ENCODE results near the gene TRANK1.

- TF ChIP-seq CTCF (IDR thresholded peaks at IDR 0.05; ENCODE audit: poor library complexity, severe bottlenecking) (no peak), SMC3 (conservative IDR thresholded peaks at IDR 0.05; ENCODE audit: poor library complexity) (no peak), EZH2 (IDR thresholded peaks at IDR 0.05; ENCODE audit: borderline replicate concordance, insufficient read depth, low read length, poor library complexity, severe bottlenecking) (no peak), EP300 (conservative IDR thresholded peaks at IDR 0.05; ENCODE audit: poor library complexity, severe bottlenecking) (no peak), RAD21 (conservative IDR thresholded peaks at IDR 0.05) (no peak), POLR2AphosphoS5 (IDR thresholded peaks at IDR 0.05) (no peak), TAF1 (IDR thresholded peaks at IDR 0.05; ENCODE audit: low read depth) (no peak), MXI1 (conservative IDR thresholded peaks at IDR 0.05; ENCODE audit: poor library complexity, severe bottlenecking) (no peak), REST (IDR thresholded peaks at IDR 0.05; ENCODE audit: borderline replicate concordance) (no peak)
Observed at GRCh38 chr3:36941658-36942057, 3.2 kb downstream of the TRANK1 start.
